ENCODE data around the gene LIN7A. TPM values are rescaled to one million over a fixed set of nuclear protein-coding genes. Genes with fewer than 3 reads are reported as not detected.

Gene LIN7A
- total and polyA plus RNA-seq, 2 of the 4 experiments (the other 2 are of a cell fraction), result 10.8 to 24.7 TPM

DNA sequence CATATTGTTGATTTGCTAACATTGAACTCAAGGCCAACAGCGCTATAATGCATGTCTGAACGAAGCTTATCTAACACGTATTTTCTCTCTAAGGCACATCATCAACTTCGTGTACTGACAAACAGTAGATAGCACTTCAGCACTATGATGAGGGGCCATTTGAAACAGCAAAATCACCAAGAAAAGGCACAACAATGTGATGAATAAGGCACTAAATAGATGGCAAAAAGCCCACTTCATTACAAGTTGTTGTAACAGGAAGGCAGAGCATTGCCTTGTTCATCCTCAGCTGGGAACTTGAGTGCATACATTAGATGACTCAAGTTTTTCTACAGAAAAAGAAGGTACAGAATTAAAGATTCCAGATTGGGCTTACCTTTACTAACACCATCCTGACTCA lies 75.2 kb downstream of the LIN7A start:
- in situ Hi-C loops (cut with MboI; ENCODE audit: low sequenced_read_pairs), result no loop called here
- no TSS peak for BruUV-seq (replicated peaks)

More for the DNA sequence above, 75.2 kb downstream of the LIN7A start:
- ChIA-PET POLR2A (ENCODE audit: unreplicated experiment) (no interaction called here), CTCF (interaction anchor here (1.0 kb wide), 1 partner anchor 25 kb away, joined by 4 read pairs; no protein-coding TSS in a partner anchor)
- Histone ChIP-seq H2BK15ac (ENCODE audit: low read depth, low read length) (peak overlapping the region; percentile 40; the same call in 1 of the 3 replicates), H2AFZ (replicated peaks; ENCODE audit: low read length, poor library complexity) (no peak overlapping the region), H2BK5ac (ENCODE audit: low read depth, low read length, poor library complexity, severe bottlenecking) (peak overlapping the region; percentile 41), H3K4me1 (ENCODE audit: control insufficient read depth, insufficient read depth, low read length) (peaks cover 11% of the 10 kb centered on the region), H2BK20ac (ENCODE audit: low read depth, low read length) (peak overlapping the region; percentile 37; the same call in 1 of the 2 replicates), H3K4me2 (ENCODE audit: low read depth, low read length) (peak overlapping the region; percentile 46; the same call in 1 of the 2 replicates), H4K91ac (ENCODE audit: insufficient read depth, low read depth, low read length) (no peak overlapping the region), H3K9me3 (ENCODE audit: control insufficient read depth, insufficient read depth, low read length) (no peaks in the 10 kb centered on the region), H3K79me1 (ENCODE audit: low read depth in 1 of 2, low read length in 2 of 2) (peaks cover 0 to 8% of the 10 kb centered on the region in 2 experiments; a peak in 1 of 4 replicates), H4K20me1 (ENCODE audit: insufficient read depth, low read length) (0 out of 2 replicates have a peak, but pooled peaks cover 3% of the 10 kb centered on the region), H2BK120ac (ENCODE audit: low read depth, low read length) (peak overlapping the region; percentile 16; the same call in 1 of the 2 replicates), H3K36me3 (ENCODE audit: control insufficient read depth, insufficient read depth, low read length) (no peaks in the 10 kb centered on the region), H3K23ac (ENCODE audit: low read depth, low read length) (no peak overlapping the region), H3K56ac (ENCODE audit: extremely low read depth, insufficient read depth, low read length) (no peak overlapping the region), H3K14ac (replicated peaks; ENCODE audit: low read depth, low read length) (no peak overlapping the region), H2AK9ac (replicated peaks; ENCODE audit: low read depth, low read length, poor library complexity) (no peak overlapping the region), H4K5ac (ENCODE audit: low read depth, low read length) (peak overlapping the region; percentile 6; the same call in 1 of the 2 replicates), H3K4ac (ENCODE audit: low read depth, low read length) (no peak overlapping the region; the same call in 1 of the 2 replicates), H3K9ac (ENCODE audit: low read depth, low read length) (no peak overlapping the region), H3K27me3 (ENCODE audit: control insufficient read depth, insufficient read depth, low read length) (no peaks in the 10 kb centered on the region), H3K18ac (ENCODE audit: low read depth, low read length) (peak overlapping the region; percentile 50; the same call in 1 of the 2 replicates), H4K8ac (ENCODE audit: low read depth in 2 of 2, low read length in 2 of 2) (peak overlapping the region in 1 of 2 experiments; percentile 14; a peak in 2 of 4 replicates), H3K9me1 (ENCODE audit: insufficient read depth, low read length) (peaks cover 9% of the 10 kb centered on the region), H3K4me3 (ENCODE audit: insufficient read depth, low read depth, low read length) (no peak overlapping the region), H2AK5ac (ENCODE audit: low read depth, low read length) (no peak overlapping the region), H3K27ac (ENCODE audit: insufficient read depth, low read length) (no peak overlapping the region)
- DNase-seq, result peak; percentile 61
- intact Hi-C loops (cut with micrococcal nuclease), result no loop called here
- dilution Hi-C loops (cut with HindIII; ENCODE audit: low sequenced_read_pairs, unreplicated experiment), result no loop called here
- peak; percentile 19; the same call in 1 of the 2 replicates for ATAC-seq (ENCODE audit: low read depth)
- 33% methylated on average over 3 of the region's 4 CpGs; no CpG with 5 or more reads in 1 of the 2 experiments for WGBS, 2 experiments (ENCODE audit: extremely low coverage in 2 of 2, insufficient read length in 1 of 2)
- TF ChIP-seq USF2 (IDR thresholded peaks at IDR 0.05; ENCODE audit: low read depth, low read length) (no peak), BHLHE40 (IDR thresholded peaks at IDR 0.05; ENCODE audit: low read depth, low read length) (no peak), POLR2A (IDR thresholded peaks at IDR 0.05; ENCODE audit: low read depth, low read length) (no peak), CEBPB (IDR thresholded peaks at IDR 0.05; ENCODE audit: low read depth, low read length) (no peak), FOS (IDR thresholded peaks at IDR 0.05; ENCODE audit: low read depth, low read length) (no peak), CTCF (conservative IDR thresholded peaks at IDR 0.05; ENCODE audit: low read depth, low read length) (no peak), RAD21 (IDR thresholded peaks at IDR 0.05; ENCODE audit: low read length) (no peak), SMC3 (IDR thresholded peaks at IDR 0.05; ENCODE audit: low read depth, low read length) (no peak), MAZ (IDR thresholded peaks at IDR 0.05; ENCODE audit: borderline replicate concordance, low read depth, low read length) (no peak), MXI1 (IDR thresholded peaks at IDR 0.05; ENCODE audit: borderline replicate concordance, low read depth, low read length) (no peak), NFE2L2 (IDR thresholded peaks at IDR 0.05; ENCODE audit: low read depth, low read length) (no peak), MAFK (IDR thresholded peaks at IDR 0.05; ENCODE audit: low read depth, low read length) (no peak), ELK1 (IDR thresholded peaks at IDR 0.05; ENCODE audit: borderline replicate concordance, low read depth, low read length) (no peak)

Measured in IMR-90 (cell line).